IPS DF 19.7 (cell line): Measurements from ENCODE around the gene FAM3D.

Source experiments
- DNase-seq: peaks from one replicate; pipeline ENCODE4 v3.0.0-alpha.2; 2013; ENCODE audit warnings: low read depth, low spot score

Gene FAM3D

DNA sequence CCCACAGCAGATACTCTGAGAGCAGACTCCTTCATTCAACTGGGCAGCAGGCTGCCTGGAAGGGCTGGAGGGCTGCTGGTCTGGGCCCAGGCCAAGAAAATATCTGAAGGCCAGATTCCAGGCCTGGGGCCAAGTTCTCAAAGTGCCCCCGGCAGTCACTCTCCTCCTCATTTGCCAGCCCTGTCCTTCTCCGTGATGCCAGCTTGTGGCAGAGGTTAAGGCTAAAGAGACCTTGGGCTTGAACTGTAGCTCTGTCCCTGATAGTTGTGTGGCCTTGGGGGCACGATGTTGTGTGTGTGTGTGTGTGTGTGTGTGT, 39.0 kb downstream of the FAM3D start:
- no peak for DNase-seq

DNA sequence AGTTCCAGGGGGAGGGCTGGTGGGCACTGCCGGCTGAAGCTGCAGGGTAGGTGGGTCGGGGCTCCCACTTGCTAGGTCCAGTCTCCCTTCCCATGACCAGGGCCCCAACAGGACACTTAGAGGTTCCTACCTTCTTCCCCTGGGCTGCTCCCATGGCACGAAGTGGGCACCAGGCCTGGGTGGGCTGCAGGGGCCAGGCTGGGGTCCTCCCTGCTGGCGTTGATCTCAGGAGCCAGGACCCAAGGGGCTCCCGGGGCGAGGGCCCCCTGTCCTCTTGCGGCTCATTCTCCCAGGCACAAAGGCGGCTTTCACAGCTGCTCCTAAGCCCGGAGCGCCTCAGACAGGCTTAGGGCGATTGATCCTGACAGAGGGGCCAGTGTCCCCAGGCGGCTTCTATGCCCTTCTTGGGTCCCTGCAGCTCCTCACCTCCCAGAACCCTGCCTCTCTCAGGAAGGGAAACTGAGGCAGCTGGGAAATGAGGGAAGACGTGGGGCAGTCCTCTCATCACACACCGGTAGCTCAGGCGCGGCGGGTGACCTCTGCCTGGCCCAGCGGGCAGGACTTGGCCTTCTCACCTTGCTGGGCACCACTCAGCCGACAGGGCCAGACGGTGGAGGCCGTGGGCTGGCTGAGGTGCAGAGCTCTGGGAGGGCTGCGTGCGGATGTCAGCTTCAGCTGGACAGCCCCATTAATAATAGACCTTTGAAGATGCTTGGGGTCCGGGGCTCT, 39.6 kb downstream of the FAM3D start:
- DNase-seq, result no peak

GRCh38 chr3:58625196-58625824, 41.3 kb downstream of the FAM3D start:
- no peak for DNase-seq

DNA sequence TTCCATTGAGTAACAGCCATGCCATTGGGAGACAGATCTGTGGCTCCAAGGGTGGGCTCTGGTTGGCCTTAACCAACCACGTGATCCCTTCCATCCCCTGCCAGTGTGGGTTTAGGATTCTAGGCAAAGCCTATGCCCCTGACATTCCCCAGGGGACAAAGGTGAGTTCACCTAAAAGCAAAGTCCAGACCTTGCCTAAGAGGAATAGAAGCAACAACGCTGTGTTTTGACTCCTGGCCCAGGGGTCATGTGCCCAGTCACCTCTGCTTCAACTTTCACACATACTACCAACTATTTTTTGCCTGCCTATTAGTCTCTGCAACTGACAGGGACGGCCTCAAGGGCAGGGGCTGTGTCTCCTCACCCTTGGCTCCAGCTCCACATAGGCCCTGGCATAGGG, 42.0 kb downstream of the FAM3D start:
- no peak for DNase-seq

GRCh38 chr3:58623961-58624360, 42.6 kb downstream of the FAM3D start:
- no peak for DNase-seq

DNA sequence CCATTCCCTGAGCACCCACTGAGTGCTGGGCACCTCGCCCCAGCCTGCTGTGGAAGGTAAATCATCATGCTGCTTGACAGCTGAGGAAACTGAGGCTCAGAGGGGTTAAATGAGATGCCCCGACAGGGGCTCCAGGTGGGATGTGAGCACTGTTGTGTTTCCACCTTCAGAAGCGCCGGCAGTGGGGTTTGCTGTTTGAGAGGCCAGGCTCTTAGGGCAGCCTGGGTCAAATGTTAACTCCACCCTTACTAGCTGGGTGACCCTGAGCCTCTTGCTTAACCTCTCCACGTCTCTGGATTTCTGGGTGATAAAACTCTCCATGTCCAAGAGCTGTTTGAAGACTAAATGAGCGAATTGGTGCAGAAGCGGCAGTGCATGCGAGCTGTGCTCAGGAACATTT, 43.1 kb downstream of the FAM3D start:
- DNase-seq, result no peak

GRCh38 chr3:58622892-58623291, 43.7 kb downstream of the FAM3D start:
- no peak for DNase-seq

DNA sequence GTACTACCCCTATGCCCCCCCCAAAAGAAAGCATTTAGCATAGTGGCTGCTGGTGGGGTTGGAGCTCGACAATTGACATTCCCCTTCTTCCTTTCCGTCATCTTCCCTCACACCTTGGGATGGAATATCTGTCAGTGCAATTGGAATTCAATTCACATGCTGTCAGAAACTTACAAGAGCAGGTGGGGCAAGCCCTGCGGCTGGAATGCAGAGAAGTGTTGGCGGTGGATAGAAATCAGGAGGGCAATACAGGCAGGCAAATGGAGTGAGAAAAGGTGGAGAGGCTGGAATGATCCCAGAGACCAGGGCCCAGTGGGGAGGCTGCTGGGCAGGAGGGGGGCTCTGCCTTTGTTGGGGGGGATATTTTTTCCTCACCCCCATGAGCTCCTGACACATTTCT, 44.1 kb downstream of the FAM3D start:
- DNase-seq, result no peak

GRCh38 chr3:58621086-58621830, 45.3 kb downstream of the FAM3D start:
- no peak for DNase-seq

DNA sequence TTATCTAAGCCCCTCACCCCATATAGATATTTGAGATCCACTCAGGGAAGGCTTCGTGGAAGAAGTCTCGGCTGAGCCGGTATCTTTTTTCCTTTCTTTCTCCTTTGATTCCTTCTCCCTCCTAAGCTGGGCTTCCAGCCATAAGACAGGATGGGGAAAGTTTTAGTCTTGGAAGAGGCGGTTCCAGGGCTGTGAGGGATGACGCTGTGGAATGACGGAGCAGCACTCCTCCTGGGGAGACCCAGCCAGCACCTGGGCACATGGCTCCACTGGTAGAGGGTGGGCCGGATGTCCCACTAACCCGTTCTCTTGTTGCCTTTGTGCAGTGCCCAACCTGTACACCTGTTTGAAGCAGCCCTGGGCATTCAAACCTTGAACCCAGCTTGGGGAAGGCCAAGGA, 46.2 kb downstream of the FAM3D start:
- no peak for DNase-seq

DNA sequence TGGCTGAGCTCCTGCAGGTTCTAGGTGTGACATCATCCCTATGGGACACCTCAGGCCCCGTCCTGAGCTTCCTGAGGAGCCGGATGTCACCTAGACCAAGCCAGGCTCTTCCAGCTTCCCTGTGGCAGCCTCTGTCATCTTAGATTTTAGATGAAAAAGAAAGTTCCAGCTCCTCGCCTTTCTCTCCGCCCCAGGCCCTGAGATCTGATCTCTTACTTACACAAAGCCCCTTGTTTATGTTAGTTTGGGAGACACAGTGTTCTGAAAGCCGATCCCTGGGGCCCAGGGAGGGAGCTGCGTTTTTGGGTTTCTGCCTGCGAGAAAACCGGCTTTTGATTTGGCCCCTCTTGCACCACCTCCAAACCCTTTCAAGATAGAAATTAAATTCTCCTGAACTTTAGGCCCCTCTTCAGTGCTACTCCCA, 49.2 kb downstream of the FAM3D start:
- no peak for DNase-seq

DNA sequence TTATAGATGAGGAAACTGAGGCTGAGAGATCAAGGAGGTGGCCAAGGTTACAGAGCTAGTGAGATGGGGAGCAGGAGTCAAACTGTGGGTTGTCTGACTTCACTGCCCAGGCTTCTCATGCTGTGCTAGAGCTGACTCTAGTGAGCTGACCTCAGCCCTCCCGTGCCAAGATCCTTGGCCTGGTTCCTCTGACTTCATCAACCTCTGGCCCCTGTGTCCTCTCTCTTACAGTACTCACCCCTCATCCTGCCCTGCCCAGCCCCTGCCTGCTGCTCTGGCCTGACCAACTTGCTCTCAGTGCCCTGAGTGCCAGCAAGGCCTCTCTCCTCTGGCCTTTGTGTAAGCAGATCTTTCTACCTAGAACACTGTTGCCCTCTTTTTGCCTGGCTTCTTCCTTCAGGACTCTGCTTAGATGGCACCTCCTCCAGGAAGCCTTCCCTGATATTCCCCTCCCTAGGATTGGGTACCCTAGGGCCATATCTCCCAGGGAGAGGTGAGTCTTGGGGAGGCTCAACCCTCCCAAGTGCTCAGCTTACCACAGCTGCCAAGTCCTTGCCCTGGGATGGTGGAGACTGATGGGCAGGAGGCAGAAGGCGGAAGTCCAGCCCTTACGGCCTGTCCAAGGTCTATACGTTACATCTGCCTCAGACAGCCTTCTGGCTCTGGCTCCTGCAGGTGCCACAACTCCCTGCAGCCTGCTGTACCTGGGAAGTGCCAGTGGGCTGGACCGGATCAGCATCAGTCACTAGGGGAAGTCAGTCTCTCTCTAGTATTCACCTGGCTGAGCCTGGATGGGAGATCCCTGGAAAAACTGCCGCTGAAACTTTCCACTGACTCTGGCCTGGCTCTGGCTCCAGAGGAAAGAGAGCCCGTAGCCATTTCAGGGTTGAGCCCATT, 53.1 kb downstream of the FAM3D start:
- DNase-seq, result no peak

DNA sequence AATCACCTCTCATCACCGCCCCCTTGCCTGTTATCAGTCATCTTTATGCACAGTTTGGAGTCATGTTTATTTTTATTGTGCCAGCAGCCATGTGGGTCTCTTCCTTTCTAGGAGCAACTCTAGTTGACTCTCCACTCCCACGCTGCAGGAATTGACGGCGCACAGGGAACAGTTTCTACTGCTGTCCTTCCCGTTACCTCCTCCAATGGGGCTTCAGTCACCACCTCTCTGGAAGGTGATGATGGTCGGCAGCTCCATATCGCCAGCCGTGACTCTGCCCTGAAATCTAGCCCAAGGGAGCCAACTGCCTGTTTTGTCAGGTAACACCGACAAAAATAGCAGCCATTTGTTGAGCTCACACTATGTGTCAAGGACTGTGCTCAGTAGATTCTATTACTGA, 53.7 kb downstream of the FAM3D start:
- DNase-seq, result no peak

- no peak for DNase-seq
These were observed 56.6 kb downstream of the FAM3D start for GRCh38 chr3:58609990-58610389.

DNA sequence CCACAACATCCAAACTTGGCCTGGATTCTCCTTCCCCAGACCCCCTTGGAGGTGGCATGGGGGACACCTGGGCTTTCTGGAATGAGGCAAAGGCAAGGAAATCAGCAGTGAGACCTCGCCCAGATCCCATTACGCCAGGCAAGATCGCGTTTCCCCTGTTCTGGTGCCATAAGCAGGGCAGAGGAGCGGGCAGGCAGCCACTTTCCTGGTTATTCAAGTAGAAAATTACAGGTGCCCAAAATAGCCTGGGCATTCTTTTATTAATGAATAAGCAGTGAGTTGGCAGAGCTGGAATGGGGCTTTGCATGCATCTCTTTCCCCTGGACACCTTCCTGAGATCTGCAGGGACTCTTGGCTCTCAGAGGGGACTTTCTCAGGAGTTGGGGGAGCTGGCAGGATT, 57.9 kb downstream of the FAM3D start:
- DNase-seq, result no peak

- no peak for DNase-seq
These were observed 58.8 kb downstream of the FAM3D start for GRCh38 chr3:58607816-58608215.

GRCh38 chr3:58606693-58607092, 59.9 kb downstream of the FAM3D start:
- no peak for DNase-seq

DNA sequence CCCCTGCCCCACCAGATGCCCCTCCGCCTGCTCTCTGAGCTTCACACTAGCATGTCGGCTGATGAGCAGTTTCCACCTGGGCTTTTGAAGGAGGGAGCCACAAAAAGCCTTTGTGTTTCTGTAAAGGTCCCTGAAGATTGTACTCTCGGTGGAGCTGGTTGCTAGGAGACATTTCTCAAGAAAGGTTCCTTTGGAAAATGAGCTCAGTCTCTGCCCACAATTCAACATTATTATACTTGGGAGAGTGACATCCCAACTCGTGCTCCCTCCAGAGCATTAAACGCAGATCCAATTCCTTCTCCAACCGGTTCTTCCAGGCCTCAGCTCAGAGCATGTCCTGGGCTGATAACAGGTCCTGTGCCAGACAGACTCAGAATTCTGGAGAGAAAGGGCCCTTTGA, 62.5 kb downstream of the FAM3D start:
- DNase-seq, result no peak

- DNase-seq, result no peak
These were observed 63.0 kb downstream of the FAM3D start for GRCh38 chr3:58603606-58604005.

GRCh38 chr3:58597770-58598310, 68.7 kb downstream of the FAM3D start:
- DNase-seq, result no peak

- no peak for DNase-seq
These were observed 69.6 kb downstream of the FAM3D start for GRCh38 chr3:58596834-58597518.
